ENCODE results near the gene MPL.

DNA sequence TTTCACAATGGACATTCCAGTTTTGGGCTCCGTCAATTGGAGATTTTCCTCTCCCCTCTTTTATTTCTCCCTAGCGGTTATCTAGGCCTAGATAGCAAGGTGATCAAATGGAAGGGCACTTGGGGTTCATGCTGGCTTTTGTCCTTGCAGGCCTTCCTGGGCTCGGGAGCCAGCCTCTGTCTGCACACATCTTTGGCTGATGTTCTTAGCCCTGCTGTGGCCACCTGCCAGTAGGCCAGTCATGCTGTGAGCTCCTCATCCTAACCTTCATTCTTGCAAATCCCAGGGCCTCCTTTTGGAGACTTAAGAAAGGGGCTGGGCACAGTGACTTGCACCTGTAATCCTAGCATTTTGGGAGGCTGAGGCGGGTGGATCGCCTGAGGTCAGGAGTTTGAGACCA, 23.4 kb upstream of the MPL start:
- TF ChIP-seq, protein P1, sequence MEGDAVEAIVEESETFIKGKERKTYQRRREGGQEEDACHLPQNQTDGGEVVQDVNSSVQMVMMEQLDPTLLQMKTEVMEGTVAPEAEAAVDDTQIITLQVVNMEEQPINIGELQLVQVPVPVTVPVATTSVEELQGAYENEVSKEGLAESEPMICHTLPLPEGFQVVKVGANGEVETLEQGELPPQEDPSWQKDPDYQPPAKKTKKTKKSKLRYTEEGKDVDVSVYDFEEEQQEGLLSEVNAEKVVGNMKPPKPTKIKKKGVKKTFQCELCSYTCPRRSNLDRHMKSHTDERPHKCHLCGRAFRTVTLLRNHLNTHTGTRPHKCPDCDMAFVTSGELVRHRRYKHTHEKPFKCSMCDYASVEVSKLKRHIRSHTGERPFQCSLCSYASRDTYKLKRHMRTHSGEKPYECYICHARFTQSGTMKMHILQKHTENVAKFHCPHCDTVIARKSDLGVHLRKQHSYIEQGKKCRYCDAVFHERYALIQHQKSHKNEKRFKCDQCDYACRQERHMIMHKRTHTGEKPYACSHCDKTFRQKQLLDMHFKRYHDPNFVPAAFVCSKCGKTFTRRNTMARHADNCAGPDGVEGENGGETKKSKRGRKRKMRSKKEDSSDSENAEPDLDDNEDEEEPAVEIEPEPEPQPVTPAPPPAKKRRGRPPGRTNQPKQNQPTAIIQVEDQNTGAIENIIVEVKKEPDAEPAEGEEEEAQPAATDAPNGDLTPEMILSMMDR (optimal IDR thresholded peaks at IDR 0.05 in 1 of 3, IDR thresholded peaks at IDR 0.05 in 1 of 3, conservative IDR thresholded peaks at IDR 0.05 in 1 of 3; ENCODE audit: extremely low read depth in 1 of 3, insufficient read depth in 2 of 3, low read length in 3 of 3): no peak
- TF ChIP-seq EZH2 (IDR thresholded peaks at IDR 0.05; ENCODE audit: low read length): no peak

Data from keratinocyte (primary cell).